Measurements from ENCODE around the gene SLC25A1. TPM values are rescaled to one million over a fixed set of nuclear protein-coding genes. Genes with fewer than 3 reads are reported as not detected.
"Not testable (repeated sequence)": the region's sequence is repeated elsewhere in the genome, so short reads cannot be mapped to it uniquely, and the experiment has no call there.

SLC25A1 gene
- total RNA-seq, 1 donor from 2014 or later: 22.2 TPM

DNA sequence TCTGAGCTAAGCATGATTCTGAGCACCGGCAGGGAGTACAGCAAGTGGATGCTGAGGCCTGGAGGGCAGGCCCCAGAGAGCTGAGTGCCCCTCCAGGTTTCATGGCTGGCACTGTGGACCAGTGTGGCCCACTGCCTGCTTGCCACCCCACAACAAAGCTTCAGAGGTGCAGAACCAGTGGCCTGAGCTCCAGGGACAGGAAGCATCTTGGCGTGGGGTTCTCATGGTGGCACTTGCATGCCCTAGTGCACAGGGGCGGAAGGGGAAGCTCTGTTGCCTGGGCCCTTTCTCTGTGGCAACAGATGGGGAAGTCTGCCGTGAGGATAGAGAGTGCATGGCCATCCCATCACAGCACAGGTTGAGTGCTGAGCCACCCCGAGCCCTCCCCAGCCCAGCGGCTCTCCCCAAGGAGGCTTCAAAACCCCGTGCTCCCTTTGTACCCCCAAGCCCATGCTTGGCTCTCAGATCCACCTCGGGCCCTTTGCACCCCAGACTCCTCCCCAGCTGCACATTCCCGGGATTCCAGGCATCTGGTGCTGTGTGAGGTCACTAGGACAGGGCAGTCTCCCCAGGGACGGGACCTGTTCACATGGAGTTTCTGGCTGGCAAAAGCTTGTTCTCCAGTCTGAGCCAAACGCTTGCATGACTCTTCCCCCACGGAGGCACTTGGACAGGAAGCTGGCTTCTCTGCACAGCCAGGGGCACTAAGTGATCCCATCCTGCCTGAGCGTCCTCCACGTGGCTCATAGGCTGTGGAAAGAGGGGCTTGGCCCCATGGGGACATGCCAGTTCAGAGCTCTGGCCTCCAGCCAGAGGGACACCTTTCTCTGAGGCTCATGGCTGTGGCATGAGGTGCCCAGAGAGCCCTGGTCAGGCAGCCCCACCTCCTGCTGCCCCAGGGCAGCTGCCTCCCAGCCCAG, 4.2 kb downstream of the SLC25A1 start:
- DNase-seq (ENCODE audit: low spot score): no peak
- intact Hi-C loops (cut with DNase I): loop anchor here (5.0 kb wide), 3 partner anchors 52 to 273 kb away; partner anchors contain the start of genes C22orf39, CLTCL1 and DGCR2

- no peak for DNase-seq (ENCODE audit: low spot score)
- intact Hi-C loops (cut with DNase I): no loop called here
These were observed 5.2 kb downstream of the SLC25A1 start for GRCh38 chr22:19173047-19174035.

GRCh38 chr22:19172213-19173046, 6.1 kb downstream of the SLC25A1 start:
- intact Hi-C loops (cut with DNase I): no loop called here
- no peak for DNase-seq (ENCODE audit: low spot score)

DNA sequence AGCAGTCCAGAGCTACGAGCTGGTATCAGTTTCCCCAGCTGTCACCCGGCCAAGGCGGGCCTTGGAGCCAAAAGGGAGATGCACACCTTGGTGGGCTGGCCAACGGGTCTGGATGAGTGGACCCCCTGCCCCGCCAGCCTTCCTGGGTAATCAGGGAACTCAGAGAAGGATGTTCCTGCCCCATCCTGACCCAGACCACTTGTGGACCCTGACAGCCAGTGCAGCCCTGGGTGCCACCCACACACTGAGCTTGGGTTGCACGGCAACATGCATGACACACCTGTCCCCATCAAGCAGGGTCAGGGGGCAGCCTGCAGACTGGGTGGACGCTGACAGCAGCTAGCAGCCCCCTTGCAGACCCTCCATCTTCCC, 8.6 kb downstream of the SLC25A1 start:
- DNase-seq (ENCODE audit: low spot score): no peak
- intact Hi-C loops (cut with DNase I): no loop called here

DNA sequence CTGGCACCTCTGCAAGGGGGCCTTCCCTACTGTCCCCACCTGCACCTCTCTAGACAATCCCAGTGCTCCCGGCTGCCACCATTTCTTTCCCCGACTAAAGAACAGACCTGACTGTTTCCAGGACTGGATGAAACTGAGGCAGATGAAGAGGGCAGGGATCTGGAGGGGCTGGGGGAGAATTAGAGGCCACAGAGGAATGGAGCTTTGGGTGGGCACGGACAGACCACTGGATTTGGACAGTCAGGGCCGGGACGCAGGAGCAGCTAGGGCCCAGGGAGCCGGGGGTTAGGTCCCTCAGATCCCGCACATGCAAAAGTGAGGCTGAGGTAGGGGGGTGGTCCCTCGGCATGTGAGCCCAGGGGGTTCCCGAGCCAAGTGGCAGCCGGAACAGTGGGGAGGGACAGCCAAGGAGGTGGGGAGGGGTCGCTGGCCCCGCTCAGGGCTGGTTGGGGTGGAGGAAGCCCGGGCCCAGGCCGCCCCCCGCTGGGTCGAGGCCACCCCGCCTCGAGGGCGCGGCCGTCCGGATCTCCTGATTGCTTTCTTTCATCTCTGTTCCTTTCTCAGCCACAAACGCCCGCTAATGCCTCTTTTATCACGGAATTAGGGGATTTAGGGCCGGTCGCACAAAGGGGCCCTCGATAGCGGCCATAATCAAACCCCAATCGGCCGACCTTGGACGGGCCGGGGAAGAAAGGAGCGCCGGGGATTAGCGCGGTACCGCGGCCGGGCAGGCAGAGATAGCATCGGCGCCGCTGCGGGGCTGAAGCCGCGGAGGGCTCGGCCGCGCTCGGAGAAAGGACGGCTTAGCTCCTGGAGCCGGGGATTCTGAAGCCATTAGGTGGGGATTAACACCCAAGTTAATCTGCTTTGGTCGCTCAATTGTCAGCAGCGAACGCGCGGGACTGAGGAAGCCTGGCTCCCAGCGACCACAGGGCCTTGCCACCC, 9.3 kb downstream of the SLC25A1 start:
- intact Hi-C loops (cut with DNase I): no loop called here
- DNase-seq (ENCODE audit: low spot score): no peak

DNA sequence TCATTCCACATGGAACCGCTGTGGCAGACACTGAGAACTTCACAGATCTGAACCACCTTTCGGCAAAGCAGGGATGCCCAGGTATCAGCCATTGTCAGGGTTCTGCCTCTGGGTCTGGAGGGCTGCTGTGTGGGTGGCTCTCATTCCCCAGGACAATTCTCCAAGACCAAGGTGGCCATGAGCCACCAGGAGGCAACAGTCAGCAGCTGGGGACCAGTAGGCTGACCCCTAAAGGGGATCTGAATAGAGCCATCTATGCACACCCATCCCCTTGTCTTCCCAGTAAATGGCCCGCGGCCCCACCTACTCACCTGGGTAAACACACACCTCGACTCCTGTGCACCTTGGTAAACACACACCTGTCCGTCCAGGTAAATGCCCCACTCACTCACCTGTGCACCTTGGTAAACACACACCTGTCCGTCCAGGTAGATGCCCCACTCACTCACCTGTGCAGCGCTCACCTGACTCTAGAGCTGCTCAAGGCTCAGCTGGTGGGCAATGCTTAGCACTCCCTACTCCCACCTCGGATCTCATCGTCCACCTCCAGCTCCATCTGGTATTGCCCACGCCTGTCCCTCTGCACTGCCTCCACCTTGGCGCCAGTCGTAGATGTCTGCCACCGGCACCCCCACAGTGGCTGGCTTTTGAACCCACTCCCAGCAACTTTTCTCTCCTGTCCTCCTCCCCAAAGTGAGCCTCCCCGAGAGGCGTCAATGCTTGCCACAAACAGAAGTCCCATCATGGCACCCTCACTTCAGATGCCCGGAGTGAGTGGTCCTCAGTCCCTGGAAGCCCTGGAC, 10.2 kb downstream of the SLC25A1 start:
- intact Hi-C loops (cut with DNase I): no loop called here

GRCh38 chr22:19167106-19167869, 11.2 kb downstream of the SLC25A1 start:
- DNase-seq (ENCODE audit: low spot score): no peak
- intact Hi-C loops (cut with DNase I): no loop called here

More for the DNA sequence above, 10.2 kb downstream of the SLC25A1 start:
- DNase-seq (ENCODE audit: low spot score): no peak

DNA sequence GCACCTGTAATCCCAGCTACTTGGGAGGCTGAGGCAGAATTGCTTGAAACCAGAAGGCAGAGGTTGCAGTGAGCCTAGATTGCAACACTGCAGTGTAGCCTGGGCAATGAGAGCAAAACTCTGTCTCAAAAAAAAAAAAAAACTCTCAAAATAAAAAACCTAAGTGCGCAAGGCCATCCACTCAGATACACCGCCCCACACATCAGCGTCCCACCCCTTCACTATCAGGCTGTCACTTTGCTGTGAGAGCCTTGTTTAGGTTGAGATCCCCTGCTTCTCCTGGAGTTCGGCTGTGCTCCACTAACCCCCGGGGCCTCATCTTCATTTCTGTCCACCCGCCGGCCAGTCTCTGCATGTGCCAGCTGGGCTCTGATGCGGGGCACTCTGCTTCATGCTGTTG, 12.1 kb downstream of the SLC25A1 start:
- no peak for DNase-seq (ENCODE audit: low spot score)
- intact Hi-C loops (cut with DNase I): no loop called here

GRCh38 chr22:19164425-19164824, 14.1 kb downstream of the SLC25A1 start:
- intact Hi-C loops (cut with DNase I): no loop called here
- DNase-seq (ENCODE audit: low spot score): no peak

DNA sequence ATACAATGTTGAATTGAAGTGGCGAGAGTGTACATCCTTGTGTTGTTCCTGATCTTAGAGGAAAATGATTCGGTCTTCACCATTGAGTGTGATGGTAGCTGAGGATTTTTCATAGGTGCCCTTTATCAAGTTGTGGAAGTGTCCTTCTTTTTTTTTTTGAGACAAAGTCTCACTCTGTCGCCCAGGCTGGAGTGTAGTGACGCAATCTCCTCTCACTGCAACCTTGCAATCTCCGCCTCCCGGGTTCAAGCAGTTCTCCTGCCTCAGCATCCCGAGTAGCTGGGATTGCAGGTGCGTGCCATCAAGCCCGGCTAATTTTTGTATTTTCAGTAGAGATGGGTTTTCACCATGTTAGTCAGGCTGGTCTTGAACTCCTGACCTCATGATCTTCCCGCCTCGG, 19.9 kb downstream of the SLC25A1 start:
- intact Hi-C loops (cut with DNase I): not testable (repeated sequence)

GRCh38 chr22:19156109-19156508, 22.4 kb downstream of the SLC25A1 start:
- DNase-seq (ENCODE audit: low spot score); intact Hi-C loops (cut with DNase I): not testable (repeated sequence)

More for the DNA sequence above, 19.9 kb downstream of the SLC25A1 start:
- DNase-seq (ENCODE audit: low spot score): not testable (repeated sequence)

DNA sequence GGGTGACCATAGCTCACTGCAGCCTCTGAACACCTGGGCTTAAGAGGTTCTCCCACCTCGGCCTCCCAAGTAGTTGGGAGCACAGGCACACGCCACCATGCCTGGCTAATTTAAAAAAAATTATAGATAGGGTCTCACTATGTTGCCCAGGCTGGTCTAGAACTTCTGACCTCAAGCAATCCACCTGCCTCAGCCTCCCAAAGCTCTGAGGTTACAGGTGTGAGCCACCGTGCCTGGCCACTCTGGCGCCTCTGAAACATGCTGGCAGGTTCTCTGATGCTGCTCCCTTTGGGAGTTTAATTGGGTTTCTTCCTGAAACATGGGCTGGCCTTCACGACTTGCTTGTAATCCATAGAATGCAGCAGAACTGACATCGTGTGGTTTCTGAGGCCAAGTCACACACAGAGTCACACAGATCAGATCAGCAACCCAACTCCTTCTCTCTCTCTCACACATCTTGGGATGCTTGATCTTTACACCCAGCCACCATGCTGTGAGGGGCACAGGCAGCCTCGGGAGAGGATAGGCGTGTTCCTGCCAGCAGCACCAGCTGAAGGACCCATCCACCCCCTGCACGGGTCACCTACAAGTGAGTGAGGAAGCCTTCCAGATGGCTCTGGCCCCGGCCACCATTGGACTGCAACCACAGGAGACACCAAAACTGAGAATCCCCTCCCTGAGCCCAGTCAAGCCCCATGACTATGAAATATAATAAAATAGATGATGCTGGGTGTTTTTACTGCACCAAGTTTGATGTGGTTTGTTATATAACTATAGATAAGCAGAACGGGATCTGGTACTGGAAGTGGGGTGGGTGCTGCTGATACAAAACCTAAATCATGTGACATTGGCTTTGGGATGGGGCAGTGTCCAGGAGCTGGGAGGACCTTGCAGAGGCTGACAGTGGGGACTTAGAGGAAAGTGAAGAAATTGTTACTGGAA, 25.3 kb downstream of the SLC25A1 start:
- intact Hi-C loops (cut with DNase I): no loop called here
- no peak for DNase-seq (ENCODE audit: low spot score)

- intact Hi-C loops (cut with DNase I): no loop called here
- no peak for DNase-seq (ENCODE audit: low spot score)
These were observed 27.0 kb downstream of the SLC25A1 start for GRCh38 chr22:19151329-19152191.

DNA sequence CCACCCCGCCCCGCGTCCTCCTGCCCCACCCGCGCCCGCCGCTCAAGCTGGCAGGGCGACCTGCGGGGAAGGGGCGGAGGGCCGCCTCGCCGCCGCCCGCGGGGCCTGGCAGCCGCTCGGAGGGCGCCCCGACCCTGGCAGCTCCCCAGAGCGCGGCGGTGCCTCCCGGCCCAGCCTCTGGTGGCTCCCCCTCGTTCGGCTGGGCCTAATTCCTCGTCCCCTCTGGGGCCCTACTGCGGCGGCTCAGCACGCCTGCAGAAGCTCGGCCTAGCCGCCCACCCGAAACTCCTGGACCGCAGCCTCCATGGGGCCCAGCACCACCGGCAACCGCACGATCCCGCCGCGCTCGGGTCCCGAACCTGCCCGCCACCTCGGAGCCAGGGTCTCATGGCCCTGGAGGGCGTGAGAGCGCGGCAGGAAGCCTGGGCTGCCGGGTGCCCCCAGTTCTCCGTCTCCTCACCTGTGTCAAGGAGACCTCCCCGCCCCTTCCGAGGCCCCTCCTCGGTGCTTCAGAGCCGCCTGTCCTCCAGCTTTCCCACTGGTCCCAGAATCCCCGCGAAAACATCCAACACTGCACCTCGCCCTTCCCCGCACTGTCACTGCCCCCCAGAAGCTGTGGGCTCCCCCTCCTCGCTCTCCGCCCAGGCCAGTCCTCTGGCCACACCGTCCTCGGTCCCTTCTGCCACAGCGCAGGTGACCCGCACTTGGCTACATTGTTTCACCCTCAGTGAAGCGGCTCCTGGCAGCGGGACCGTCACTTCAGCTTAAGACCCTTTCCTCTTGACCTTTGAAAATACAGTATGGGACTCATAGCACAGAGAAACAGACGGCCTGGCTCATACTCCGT, 27.8 kb downstream of the SLC25A1 start:
- intact Hi-C loops (cut with DNase I): no loop called here
- no peak for DNase-seq (ENCODE audit: low spot score)

Data from cardiac septum (tissue), 1 donor.